ENCODE measurements around the gene SLC5A1.

DNA sequence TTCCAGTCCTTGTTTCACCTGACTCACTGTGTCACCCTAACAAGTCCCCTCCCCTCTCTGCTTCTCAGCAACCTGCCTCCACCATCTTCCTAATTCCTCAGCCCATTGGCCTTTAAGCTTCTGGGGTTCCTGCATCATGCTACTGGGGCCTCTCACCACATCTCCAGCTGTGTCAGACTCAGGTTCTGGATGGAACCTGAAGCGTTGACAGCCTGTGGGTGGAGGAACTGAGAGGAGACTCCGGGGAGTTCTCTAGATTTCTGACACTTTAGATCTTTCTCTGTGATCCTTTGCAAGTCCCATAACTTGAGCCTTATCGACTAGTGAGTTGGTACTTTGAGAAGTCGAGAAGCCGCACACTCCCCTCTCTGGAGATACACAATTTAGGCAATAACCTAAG, 11.6 kb upstream of the SLC5A1 start:
- TF ChIP-seq, protein P1, sequence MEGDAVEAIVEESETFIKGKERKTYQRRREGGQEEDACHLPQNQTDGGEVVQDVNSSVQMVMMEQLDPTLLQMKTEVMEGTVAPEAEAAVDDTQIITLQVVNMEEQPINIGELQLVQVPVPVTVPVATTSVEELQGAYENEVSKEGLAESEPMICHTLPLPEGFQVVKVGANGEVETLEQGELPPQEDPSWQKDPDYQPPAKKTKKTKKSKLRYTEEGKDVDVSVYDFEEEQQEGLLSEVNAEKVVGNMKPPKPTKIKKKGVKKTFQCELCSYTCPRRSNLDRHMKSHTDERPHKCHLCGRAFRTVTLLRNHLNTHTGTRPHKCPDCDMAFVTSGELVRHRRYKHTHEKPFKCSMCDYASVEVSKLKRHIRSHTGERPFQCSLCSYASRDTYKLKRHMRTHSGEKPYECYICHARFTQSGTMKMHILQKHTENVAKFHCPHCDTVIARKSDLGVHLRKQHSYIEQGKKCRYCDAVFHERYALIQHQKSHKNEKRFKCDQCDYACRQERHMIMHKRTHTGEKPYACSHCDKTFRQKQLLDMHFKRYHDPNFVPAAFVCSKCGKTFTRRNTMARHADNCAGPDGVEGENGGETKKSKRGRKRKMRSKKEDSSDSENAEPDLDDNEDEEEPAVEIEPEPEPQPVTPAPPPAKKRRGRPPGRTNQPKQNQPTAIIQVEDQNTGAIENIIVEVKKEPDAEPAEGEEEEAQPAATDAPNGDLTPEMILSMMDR (IDR thresholded peaks at IDR 0.05), result no peak
- TF ChIP-seq EZH2 (IDR thresholded peaks at IDR 0.05; ENCODE audit: borderline replicate concordance, insufficient read depth, low read depth, low read length, poor library complexity, severe bottlenecking), result no peak
